Measurements from ENCODE around the gene CD248.

CD248 gene

DNA sequence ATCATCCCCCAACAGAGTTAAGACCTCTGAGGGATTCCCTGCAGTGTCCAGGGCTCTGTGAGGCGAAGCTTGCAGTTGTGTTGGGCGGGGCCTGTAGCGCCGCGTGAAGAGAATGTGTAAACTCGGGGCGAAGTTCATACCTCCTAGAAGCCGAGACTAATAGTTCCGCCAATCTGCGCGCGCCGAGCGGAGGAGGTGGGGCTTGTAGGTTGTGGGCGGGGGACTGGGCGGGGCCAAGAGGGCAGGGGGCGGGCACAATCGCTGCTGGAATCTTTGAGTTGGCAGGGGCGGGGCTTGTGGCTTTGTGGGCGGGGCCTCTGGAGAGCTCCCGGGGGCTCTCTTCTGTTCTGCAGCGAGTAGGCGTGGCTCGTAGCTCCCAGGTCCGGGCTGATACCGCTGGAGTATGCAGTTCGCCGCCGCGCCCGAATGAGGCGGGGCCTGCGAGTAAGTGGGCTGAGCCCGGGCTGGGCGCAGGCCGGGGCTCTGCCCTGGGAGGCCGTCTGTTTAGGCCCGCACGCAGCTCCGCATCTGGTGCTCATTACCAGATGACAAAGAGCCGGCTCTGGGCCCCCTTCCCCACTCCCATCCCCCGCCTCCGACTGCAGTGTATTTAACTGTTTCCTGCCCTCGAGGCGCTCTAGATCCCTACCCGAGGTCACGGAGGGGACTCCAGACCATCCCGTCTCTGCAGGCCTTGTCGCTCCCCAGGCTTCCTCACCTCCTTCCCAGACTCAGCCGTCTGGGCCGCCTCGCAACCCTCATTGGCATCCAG, 4.1 kb downstream of the CD248 start (continued):
- TF ChIP-seq TSHZ1 (tag by site-specific recombination; IDR thresholded peaks at IDR 0.05; ENCODE audit: borderline replicate concordance), result no peak
- no peak for TF ChIP-seq ZNF133 (tag by site-specific recombination; IDR thresholded peaks at IDR 0.05)
- TF ChIP-seq, protein P1, sequence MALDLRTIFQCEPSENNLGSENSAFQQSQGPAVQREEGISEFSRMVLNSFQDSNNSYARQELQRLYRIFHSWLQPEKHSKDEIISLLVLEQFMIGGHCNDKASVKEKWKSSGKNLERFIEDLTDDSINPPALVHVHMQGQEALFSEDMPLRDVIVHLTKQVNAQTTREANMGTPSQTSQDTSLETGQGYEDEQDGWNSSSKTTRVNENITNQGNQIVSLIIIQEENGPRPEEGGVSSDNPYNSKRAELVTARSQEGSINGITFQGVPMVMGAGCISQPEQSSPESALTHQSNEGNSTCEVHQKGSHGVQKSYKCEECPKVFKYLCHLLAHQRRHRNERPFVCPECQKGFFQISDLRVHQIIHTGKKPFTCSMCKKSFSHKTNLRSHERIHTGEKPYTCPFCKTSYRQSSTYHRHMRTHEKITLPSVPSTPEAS (tag by site-specific recombination; IDR thresholded peaks at IDR 0.05), result no peak
- TF ChIP-seq, protein P2, sequence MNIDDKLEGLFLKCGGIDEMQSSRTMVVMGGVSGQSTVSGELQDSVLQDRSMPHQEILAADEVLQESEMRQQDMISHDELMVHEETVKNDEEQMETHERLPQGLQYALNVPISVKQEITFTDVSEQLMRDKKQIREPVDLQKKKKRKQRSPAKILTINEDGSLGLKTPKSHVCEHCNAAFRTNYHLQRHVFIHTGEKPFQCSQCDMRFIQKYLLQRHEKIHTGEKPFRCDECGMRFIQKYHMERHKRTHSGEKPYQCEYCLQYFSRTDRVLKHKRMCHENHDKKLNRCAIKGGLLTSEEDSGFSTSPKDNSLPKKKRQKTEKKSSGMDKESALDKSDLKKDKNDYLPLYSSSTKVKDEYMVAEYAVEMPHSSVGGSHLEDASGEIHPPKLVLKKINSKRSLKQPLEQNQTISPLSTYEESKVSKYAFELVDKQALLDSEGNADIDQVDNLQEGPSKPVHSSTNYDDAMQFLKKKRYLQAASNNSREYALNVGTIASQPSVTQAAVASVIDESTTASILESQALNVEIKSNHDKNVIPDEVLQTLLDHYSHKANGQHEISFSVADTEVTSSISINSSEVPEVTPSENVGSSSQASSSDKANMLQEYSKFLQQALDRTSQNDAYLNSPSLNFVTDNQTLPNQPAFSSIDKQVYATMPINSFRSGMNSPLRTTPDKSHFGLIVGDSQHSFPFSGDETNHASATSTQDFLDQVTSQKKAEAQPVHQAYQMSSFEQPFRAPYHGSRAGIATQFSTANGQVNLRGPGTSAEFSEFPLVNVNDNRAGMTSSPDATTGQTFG (tag by site-specific recombination; IDR thresholded peaks at IDR 0.05; ENCODE audit: borderline replicate concordance), result no peak
- no peak for TF ChIP-seq ZNF544 (tag by site-specific recombination; IDR thresholded peaks at IDR 0.05)
- TF ChIP-seq, protein P3, sequence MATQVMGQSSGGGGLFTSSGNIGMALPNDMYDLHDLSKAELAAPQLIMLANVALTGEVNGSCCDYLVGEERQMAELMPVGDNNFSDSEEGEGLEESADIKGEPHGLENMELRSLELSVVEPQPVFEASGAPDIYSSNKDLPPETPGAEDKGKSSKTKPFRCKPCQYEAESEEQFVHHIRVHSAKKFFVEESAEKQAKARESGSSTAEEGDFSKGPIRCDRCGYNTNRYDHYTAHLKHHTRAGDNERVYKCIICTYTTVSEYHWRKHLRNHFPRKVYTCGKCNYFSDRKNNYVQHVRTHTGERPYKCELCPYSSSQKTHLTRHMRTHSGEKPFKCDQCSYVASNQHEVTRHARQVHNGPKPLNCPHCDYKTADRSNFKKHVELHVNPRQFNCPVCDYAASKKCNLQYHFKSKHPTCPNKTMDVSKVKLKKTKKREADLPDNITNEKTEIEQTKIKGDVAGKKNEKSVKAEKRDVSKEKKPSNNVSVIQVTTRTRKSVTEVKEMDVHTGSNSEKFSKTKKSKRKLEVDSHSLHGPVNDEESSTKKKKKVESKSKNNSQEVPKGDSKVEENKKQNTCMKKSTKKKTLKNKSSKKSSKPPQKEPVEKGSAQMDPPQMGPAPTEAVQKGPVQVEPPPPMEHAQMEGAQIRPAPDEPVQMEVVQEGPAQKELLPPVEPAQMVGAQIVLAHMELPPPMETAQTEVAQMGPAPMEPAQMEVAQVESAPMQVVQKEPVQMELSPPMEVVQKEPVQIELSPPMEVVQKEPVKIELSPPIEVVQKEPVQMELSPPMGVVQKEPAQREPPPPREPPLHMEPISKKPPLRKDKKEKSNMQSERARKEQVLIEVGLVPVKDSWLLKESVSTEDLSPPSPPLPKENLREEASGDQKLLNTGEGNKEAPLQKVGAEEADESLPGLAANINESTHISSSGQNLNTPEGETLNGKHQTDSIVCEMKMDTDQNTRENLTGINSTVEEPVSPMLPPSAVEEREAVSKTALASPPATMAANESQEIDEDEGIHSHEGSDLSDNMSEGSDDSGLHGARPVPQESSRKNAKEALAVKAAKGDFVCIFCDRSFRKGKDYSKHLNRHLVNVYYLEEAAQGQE (tag by site-specific recombination; IDR thresholded peaks at IDR 0.05), result no peak
- no peak for TF ChIP-seq ZNF677 (tag by site-specific recombination; IDR thresholded peaks at IDR 0.05)
- TF ChIP-seq SCRT2 (tag by site-specific recombination; IDR thresholded peaks at IDR 0.05), result no peak
- no peak for TF ChIP-seq ZNF354C (tag by site-specific recombination; IDR thresholded peaks at IDR 0.05; ENCODE audit: borderline replicate concordance, low read depth)
- TF ChIP-seq PRDM4 (tag by site-specific recombination; IDR thresholded peaks at IDR 0.05), result peak; percentile 58; the same call in 1 of the 2 replicates
- TF ChIP-seq ZNF600 (tag by site-specific recombination; IDR thresholded peaks at IDR 0.05), result peak; percentile 53; the same call in 1 of the 2 replicates
- TF ChIP-seq ZNF362 (tag by site-specific recombination; IDR thresholded peaks at IDR 0.05), result no peak
- TF ChIP-seq ZNF23 (tag by site-specific recombination; IDR thresholded peaks at IDR 0.05; ENCODE audit: borderline replicate concordance), result no peak
- TF ChIP-seq ZNF529 (tag by site-specific recombination; IDR thresholded peaks at IDR 0.05; ENCODE audit: insufficient replicate concordance), result no peak
- no peak for TF ChIP-seq ZNF266 (tag by site-specific recombination; IDR thresholded peaks at IDR 0.05; ENCODE audit: low read depth)
- TF ChIP-seq ZFP41 (tag by site-specific recombination; IDR thresholded peaks at IDR 0.05; ENCODE audit: borderline replicate concordance), result no peak
- peak; percentile 53 for TF ChIP-seq ZNF335 (tag by site-specific recombination; conservative IDR thresholded peaks at IDR 0.05)
- no peak for TF ChIP-seq ZFP69B (tag by site-specific recombination; IDR thresholded peaks at IDR 0.05)
- no peak for TF ChIP-seq ZBTB1 (tag by site-specific recombination; IDR thresholded peaks at IDR 0.05)
- no peak for TF ChIP-seq KLF8 (tag by site-specific recombination; IDR thresholded peaks at IDR 0.05)
- no peak for TF ChIP-seq ZNF645 (tag by site-specific recombination; IDR thresholded peaks at IDR 0.05)
